Kidney (tissue), 14 donors: ENCODE data around the gene OARD1. TPM values are rescaled to one million over a fixed set of nuclear protein-coding genes. Genes with fewer than 3 reads are reported as not detected.

Source experiments
- DNase-seq, 5 donors: peaks; one replicate each; pipeline ENCODE4 v3.0.0-alpha.2; 2013 to 2020
- FAIRE-seq: peaks from 2 replicates; lab custom pipeline; 2012; peaks lifted over from hg19 to GRCh38; lab: Jason Lieb, UNC
- H3K27ac ChIP-seq, 2 donors: one replicate each; pipeline ENCODE4 v1.7.0; 2013; ENCODE audit warnings: low read depth in 2 of 2, low read length in 2 of 2, inconsistent platforms in 1 of 2
- H3K27me3 ChIP-seq: one replicate; pipeline ENCODE4 v1.7.1; 2013; ENCODE audit warnings: low read length, inconsistent platforms; ENCODE audit not compliant: control insufficient read depth, insufficient read depth
- H3K36me3 ChIP-seq, 3 donors: one replicate each; pipeline versions ENCODE4 v1.7.0 to v1.7.1; 2013; ENCODE audit warnings: low read length in 3 of 3, control low read depth in 1 of 3, inconsistent platforms in 1 of 3; ENCODE audit not compliant: insufficient read depth in 3 of 3, control insufficient read depth in 2 of 3
- H3K4me1 ChIP-seq, 3 donors: one replicate each; pipeline versions ENCODE4 v1.7.0 to v1.7.1; 2013; ENCODE audit warnings: low read length in 3 of 3, inconsistent platforms in 1 of 3, low read depth in 1 of 3; ENCODE audit not compliant: control insufficient read depth in 2 of 3, insufficient read depth in 2 of 3
- H3K4me3 ChIP-seq, 3 donors: one replicate each; pipeline versions ENCODE4 v1.7.0 to v1.8.1; 2013; ENCODE audit warnings: low read length in 3 of 3, control low read depth in 1 of 3, inconsistent platforms in 1 of 3
- H3K9ac ChIP-seq, 3 donors: one replicate each; pipeline versions ENCODE4 v1.7.0 to v1.7.1; 2013; ENCODE audit warnings: low read length in 3 of 3, control low read depth in 1 of 3, inconsistent platforms in 1 of 3
- H3K9me3 ChIP-seq, 3 donors: one replicate each; pipeline versions ENCODE4 v1.7.0 to v1.7.1; 2013; ENCODE audit warnings: low read length in 3 of 3, control low read depth in 1 of 3, inconsistent platforms in 1 of 3; ENCODE audit not compliant: control insufficient read depth in 2 of 3, insufficient read depth in 1 of 3
- intact Hi-C: fragments of 100-400 bp; cut with DNase I; formaldehyde crosslinking; loops from one replicate; pipeline ENCODE4 v1.11.1; 2022
- polyA plus RNA-seq: library from polyadenylated mRNA; stranded (reverse); fragments of 350-450 nt; fragmentation: Illumina TruSeq; extraction: RNeasy Lipid Tissue Mini Kit (QIAGEN cat#74804); gene quantifications from one replicate; pipeline ENCODE4 v1.2.3, GENCODE V29; 2014; ENCODE audit warnings: low read depth, low replicate concordance; ENCODE audit not compliant: insufficient read depth
- total RNA-seq: library from RNA; stranded (reverse); fragmentation: NEBNext Ultra II Directional; extraction: Animal tissue kit (Norgen Biotek cat#: 25700); gene quantifications from one replicate; pipeline ENCODE4 v1.2.1, GENCODE V29; 2021
- TF ChIP-seq, protein P1 (sequence below): IDR thresholded peaks from 3 replicates; pipeline ENCODE4 v1.5.1; 2012; ENCODE audit warnings: mild to moderate bottlenecking, moderate library complexity, borderline replicate concordance; ENCODE audit not compliant: insufficient read depth; ENCODE audit errors: extremely low read depth
- donor health status: control.
- donor health status: control.
- donor health status: control.
- donor health status: control.
- donor health status: control.
- donor health status: DM: yes; HTN: yes; CAD: no.
- donor health status: Normal renal cell carcinoma (clear cell type).

Gene OARD1
- total and polyA plus RNA-seq, 2 donors from 2014 or later, result 35.9 to 62.6 TPM

GRCh38 chr6:41055149-41055548 lies 17.0 kb downstream of the OARD1 start:
- DNase-seq, result no peak
- TF ChIP-seq, protein P1, sequence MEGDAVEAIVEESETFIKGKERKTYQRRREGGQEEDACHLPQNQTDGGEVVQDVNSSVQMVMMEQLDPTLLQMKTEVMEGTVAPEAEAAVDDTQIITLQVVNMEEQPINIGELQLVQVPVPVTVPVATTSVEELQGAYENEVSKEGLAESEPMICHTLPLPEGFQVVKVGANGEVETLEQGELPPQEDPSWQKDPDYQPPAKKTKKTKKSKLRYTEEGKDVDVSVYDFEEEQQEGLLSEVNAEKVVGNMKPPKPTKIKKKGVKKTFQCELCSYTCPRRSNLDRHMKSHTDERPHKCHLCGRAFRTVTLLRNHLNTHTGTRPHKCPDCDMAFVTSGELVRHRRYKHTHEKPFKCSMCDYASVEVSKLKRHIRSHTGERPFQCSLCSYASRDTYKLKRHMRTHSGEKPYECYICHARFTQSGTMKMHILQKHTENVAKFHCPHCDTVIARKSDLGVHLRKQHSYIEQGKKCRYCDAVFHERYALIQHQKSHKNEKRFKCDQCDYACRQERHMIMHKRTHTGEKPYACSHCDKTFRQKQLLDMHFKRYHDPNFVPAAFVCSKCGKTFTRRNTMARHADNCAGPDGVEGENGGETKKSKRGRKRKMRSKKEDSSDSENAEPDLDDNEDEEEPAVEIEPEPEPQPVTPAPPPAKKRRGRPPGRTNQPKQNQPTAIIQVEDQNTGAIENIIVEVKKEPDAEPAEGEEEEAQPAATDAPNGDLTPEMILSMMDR, result no peak
- FAIRE-seq, result no peak

DNA sequence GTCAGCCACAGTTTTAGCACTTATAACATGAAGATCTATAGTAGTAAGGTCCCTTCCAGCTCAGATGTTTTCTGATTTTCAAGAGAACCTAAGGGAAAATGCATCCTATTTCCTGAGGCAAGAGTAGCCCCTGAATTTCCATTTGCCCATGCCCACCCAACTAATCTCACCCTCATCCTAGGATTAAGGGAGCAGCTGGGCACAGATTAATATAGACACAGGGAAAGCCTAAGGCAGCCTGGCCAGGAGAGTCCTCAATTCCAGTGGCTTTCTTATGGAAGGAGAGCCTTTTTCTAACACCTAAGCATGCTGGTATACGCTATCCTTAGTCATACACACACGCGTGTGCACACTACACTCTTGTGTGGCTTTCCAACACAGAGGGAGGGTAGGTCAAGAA lies 17.6 kb downstream of the OARD1 start:
- H3K4me3 ChIP-seq, result no peak overlapping the region
- TF ChIP-seq, protein P1, result no peak
- no peaks in the 10 kb centered on the region for H3K27me3 ChIP-seq
- no peak overlapping the region for H3K9ac ChIP-seq
- intact Hi-C loops, result no loop called here
- no peak for FAIRE-seq
- H3K4me1 ChIP-seq, result peaks cover 0 to 10% (median 0%) of the 10 kb centered on the region in 3 donors
- H3K9me3 ChIP-seq, result no peaks in the 10 kb centered on the region
- no peak overlapping the region for H3K27ac ChIP-seq
- no peak for DNase-seq
- H3K36me3 ChIP-seq, result no peaks in the 10 kb centered on the region

More at GRCh38 chr6:41055149-41055548, 17.0 kb downstream of the OARD1 start:
- intact Hi-C loops, result no loop called here
- Histone ChIP-seq H3K9me3 (no peaks in the 10 kb centered on the region), H3K4me1 (peaks cover 0 to 10% (median 0%) of the 10 kb centered on the region in 3 donors), H3K27ac (no peak overlapping the region), H3K4me3 (no peak overlapping the region), H3K36me3 (no peaks in the 10 kb centered on the region), H3K27me3 (no peaks in the 10 kb centered on the region), H3K9ac (no peak overlapping the region)

DNA sequence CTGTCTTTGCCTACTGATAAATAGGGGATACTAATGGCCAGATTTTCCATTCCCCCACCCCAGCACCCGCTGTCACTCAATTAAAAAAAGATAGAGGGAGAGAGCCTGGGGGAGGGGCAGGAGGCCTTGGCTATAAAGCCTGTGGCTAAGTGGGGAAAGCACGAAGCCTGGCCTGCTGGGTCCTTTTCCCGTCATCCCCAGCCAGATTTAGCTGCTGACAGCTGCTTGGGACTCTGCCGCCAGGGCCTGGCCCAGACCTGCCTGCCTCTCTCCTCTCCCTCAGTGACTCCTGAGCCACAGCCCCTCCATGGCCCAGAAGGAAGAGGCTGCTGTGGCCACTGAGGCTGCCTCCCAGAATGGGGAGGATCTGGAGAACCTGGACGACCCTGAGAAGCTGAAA lies 19.1 kb downstream of the OARD1 start, which contains the start of gene APOBEC2:
APOBEC2 (plus strand) TSS at position 162 of the 400 bp plus-strand sequence; CDS start at position 308, 146 bp downstream.
- Histone ChIP-seq H3K36me3 (no peaks in the 10 kb centered on the region), H3K9ac (no peak within 1 kb of the TSS), H3K27me3 (no peaks in the 10 kb centered on the region), H3K4me3 (no peak within 1 kb of the TSS), H3K4me1 (no peaks in the 10 kb centered on the region), H3K9me3 (no peaks in the 10 kb centered on the region), H3K27ac (no peak within 1 kb of the TSS)
- TF ChIP-seq, protein P1, result no peak
- FAIRE-seq (no peak), DNase-seq (no peak)
- intact Hi-C loops, result no loop called here

DNA sequence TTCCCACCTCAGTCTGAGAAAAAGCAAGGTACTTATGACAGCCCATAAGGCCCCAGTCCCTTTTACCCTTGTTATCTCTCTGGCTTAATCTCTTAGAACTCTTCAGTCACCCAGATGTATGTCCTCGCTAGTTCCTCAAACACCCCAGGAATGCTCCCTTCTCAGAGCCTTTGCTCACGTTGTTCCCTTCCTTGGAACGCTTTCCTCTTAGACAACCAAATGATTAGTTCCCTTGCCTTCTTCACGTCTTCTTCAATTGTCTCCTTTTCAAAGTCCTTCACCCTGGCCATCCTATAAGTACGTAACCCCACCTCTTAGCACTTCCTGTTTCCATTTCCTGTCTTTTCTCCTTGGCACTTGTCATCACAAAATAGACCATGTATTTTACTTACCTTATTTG lies 20.3 kb downstream of the OARD1 start:
- intact Hi-C loops, result no loop called here
- DNase-seq, result no peak
- no peaks in the 10 kb centered on the region for H3K4me1 ChIP-seq
- no peaks in the 10 kb centered on the region for H3K36me3 ChIP-seq
- FAIRE-seq, result no peak
- no peaks in the 10 kb centered on the region for H3K9me3 ChIP-seq
- TF ChIP-seq, protein P1, result no peak
- no peaks in the 10 kb centered on the region for H3K27me3 ChIP-seq
- H3K9ac ChIP-seq, result no peak overlapping the region
- H3K27ac ChIP-seq, result no peak overlapping the region
- no peak overlapping the region for H3K4me3 ChIP-seq
